ENCODE measurements around the gene LPAR5.

LPAR5 gene

GRCh38 chr12:6635375-6635855 is 344 bp downstream of the LPAR5 start:
- DNase-seq, result no peak

GRCh38 chr12:6632026-6632983 is 3.5 kb downstream of the LPAR5 start:
- DNase-seq, result peak; percentile 63

- DNase-seq, result no peak
Measured at GRCh38 chr12:6631549-6631961, 4.2 kb downstream of the LPAR5 start.

GRCh38 chr12:6630736-6631135 is 5.0 kb downstream of the LPAR5 start:
- no peak for DNase-seq

GRCh38 chr12:6627616-6628015 is 8.1 kb downstream of the LPAR5 start:
- DNase-seq, result peak; percentile 54

GRCh38 chr12:6626654-6627283 is 9.0 kb downstream of the LPAR5 start:
- no peak for DNase-seq

- DNase-seq, result no peak
Measured at GRCh38 chr12:6620885-6621274, 14.9 kb downstream of the LPAR5 start.

GRCh38 chr12:6620137-6620884 is 15.4 kb downstream of the LPAR5 start:
- no peak for DNase-seq

- no peak for DNase-seq
Measured at GRCh38 chr12:6618483-6619225, 17.1 kb downstream of the LPAR5 start.

GRCh38 chr12:6615802-6616201 is 20.0 kb downstream of the LPAR5 start:
- no peak for DNase-seq

GRCh38 chr12:6614513-6615172 is 21.1 kb downstream of the LPAR5 start:
- no peak for DNase-seq

- DNase-seq, result peak; percentile 99
Measured at GRCh38 chr12:6613776-6614512, 21.8 kb downstream of the LPAR5 start.

- peak; percentile 92 for DNase-seq
Measured at GRCh38 chr12:6613015-6613775, 22.6 kb downstream of the LPAR5 start.

GRCh38 chr12:6612652-6613014 is 23.1 kb downstream of the LPAR5 start:
- no peak for DNase-seq

GRCh38 chr12:6612247-6612646 is 23.5 kb downstream of the LPAR5 start:
- peak; percentile 35 for DNase-seq

- no peak for DNase-seq
Measured at GRCh38 chr12:6608592-6609281, 27.0 kb downstream of the LPAR5 start.

GRCh38 chr12:6607751-6608591 is 27.8 kb downstream of the LPAR5 start:
- peak; percentile 96 for DNase-seq

- DNase-seq, result no peak
Measured at GRCh38 chr12:6606331-6607131, 29.2 kb downstream of the LPAR5 start.
